ENCODE measurements around the gene TRAPPC13. TPM values are rescaled to one million over a fixed set of nuclear protein-coding genes. Genes with fewer than 3 reads are reported as not detected.
"Not testable (repeated sequence)": the region's sequence is repeated elsewhere in the genome, so short reads cannot be mapped to it uniquely, and the experiment has no call there.

The TRAPPC13 gene
- total RNA-seq = 10 to 100 TPM; 11.7 to 18.9 TPM

- peak; percentile 81 for DNase-seq (ENCODE audit: low spot score)
- H3K27ac ChIP-seq = peak within 1 kb of the TSS; percentile 73 to 82
- TF ChIP-seq CTCF (IDR thresholded peaks at IDR 0.05) = peak in 1 of 2 donors; percentile 25
- peaks cover 0 to 34% of the 10 kb centered on the region in 2 donors for H3K4me1 ChIP-seq
- peaks cover 5% of the 10 kb centered on the region for H3K36me3 ChIP-seq
- no peaks in the 10 kb centered on the region for H3K27me3 ChIP-seq
- H3K4me3 ChIP-seq = peak within 1 kb of the TSS; percentile 72 to 98
- no peaks in the 10 kb centered on the region for H3K9me3 ChIP-seq
Observed at GRCh38 chr5:65624571-65625555, at the start of gene TRAPPC13, which contains the start of gene SHLD3. TSS of gene TRAPPC13 (plus strand) at chr5:65625027. CDS start at chr5:65625061, 34 bp downstream. TSS of gene SHLD3 (plus strand) at chr5:65625027. CDS start at chr5:65629588, 4,561 bp downstream.

- no peaks in the 10 kb centered on the region for H3K4me1 ChIP-seq
- no peak for DNase-seq (ENCODE audit: low spot score)
- H3K27me3 ChIP-seq = no peaks in the 10 kb centered on the region
- no peak overlapping the region for H3K4me3 ChIP-seq
- no peaks in the 10 kb centered on the region for H3K9me3 ChIP-seq
- peaks cover 20% of the 10 kb centered on the region for H3K36me3 ChIP-seq
- H3K27ac ChIP-seq = no peak overlapping the region
- no peak for TF ChIP-seq CTCF (IDR thresholded peaks at IDR 0.05)
Observed at GRCh38 chr5:65577141-65577540, 47.7 kb upstream of the TRAPPC13 start.

GRCh38 chr5:65588694-65589093 lies 36.1 kb upstream of the TRAPPC13 start:
- DNase-seq (ENCODE audit: low spot score) = no peak
- Histone ChIP-seq H3K27me3 (no peaks in the 10 kb centered on the region), H3K27ac (no peak overlapping the region), H3K4me3 (no peak overlapping the region), H3K9me3 (no peaks in the 10 kb centered on the region), H3K4me1 (no peaks in the 10 kb centered on the region), H3K36me3 (peaks cover 58% of the 10 kb centered on the region)
- no peak for TF ChIP-seq CTCF (IDR thresholded peaks at IDR 0.05)

GRCh38 chr5:65601761-65602160 lies 23.1 kb upstream of the TRAPPC13 start:
- DNase-seq (ENCODE audit: low spot score); H3K27ac ChIP-seq; H3K4me3 ChIP-seq; H3K27me3 ChIP-seq; H3K4me1 ChIP-seq; H3K9me3 ChIP-seq: not testable (repeated sequence)
- peaks cover 36% of the 10 kb centered on the region for H3K36me3 ChIP-seq

GRCh38 chr5:65611524-65611923 lies 13.3 kb upstream of the TRAPPC13 start:
- Histone ChIP-seq H3K36me3 (peaks cover 58% of the 10 kb centered on the region), H3K4me3 (no peak overlapping the region), H3K27me3 (no peaks in the 10 kb centered on the region), H3K4me1 (no peaks in the 10 kb centered on the region), H3K9me3 (no peaks in the 10 kb centered on the region), H3K27ac (no peak overlapping the region)
- TF ChIP-seq CTCF (IDR thresholded peaks at IDR 0.05) = no peak
- no peak for DNase-seq (ENCODE audit: low spot score)

- no peak overlapping the region for H3K4me3 ChIP-seq
- no peak for DNase-seq (ENCODE audit: low spot score)
- H3K9me3 ChIP-seq = no peaks in the 10 kb centered on the region
- no peak overlapping the region for H3K27ac ChIP-seq
- no peaks in the 10 kb centered on the region for H3K4me1 ChIP-seq
- no peaks in the 10 kb centered on the region for H3K27me3 ChIP-seq
- no peak for TF ChIP-seq CTCF (IDR thresholded peaks at IDR 0.05)
- peaks cover 58% of the 10 kb centered on the region for H3K36me3 ChIP-seq
Observed at GRCh38 chr5:65612298-65612907, 12.4 kb upstream of the TRAPPC13 start.
